Caco-2 (cell line): Measurements from ENCODE around the gene ASB3. TPM values are rescaled to one million over a fixed set of nuclear protein-coding genes. Genes with fewer than 3 reads are reported as not detected.

ENCODE experiments used
- BruUV-seq: library from RNA; stranded (reverse); fragments of 400-500 nt; replicated peaks from 2 replicates; lab custom pipeline; 2021; lab: Mats Ljungman, UMichigan
- CTCF ChIA-PET: fragments of 300-600 bp; sonication (Branson Sonifier 250); formaldehyde crosslinking; loops from one replicate; lab custom pipeline; 2022; ENCODE audit warnings: antibody characterized with exemption; lab: Charles Lee
- POLR2A ChIA-PET: fragments of 300-600 bp; sonication (Branson Sonifier 250); formaldehyde crosslinking; loops from one replicate; lab custom pipeline; 2022; ENCODE audit warnings: antibody characterized with exemption; lab: Charles Lee
- DNase-seq, 2 experiments: peaks; one replicate each; pipeline versions ENCODE4 v3.0.0 to v3.0.0-alpha.2; 2020 to 2022
- H3K27me3 ChIP-seq: replicated peaks from 2 replicates; pipeline ENCODE4 v1.6.0; 2011; ENCODE audit warnings: low read length; ENCODE audit not compliant: control insufficient read depth, insufficient read depth
- H3K36me3 ChIP-seq: 2 replicates; pipeline ENCODE4 v1.5.1; 2011; ENCODE audit warnings: low read length; ENCODE audit not compliant: control insufficient read depth, insufficient read depth
- H3K4me1 ChIP-seq: fragments of 250-450 bp; sonication (Bioruptor Pico); 2 replicates; pipeline ENCODE4 v1.5.1; 2020; ENCODE audit warnings: mild to moderate bottlenecking
- H3K4me3 ChIP-seq: 2 replicates; pipeline ENCODE4 v1.5.1; 2011; ENCODE audit warnings: low read depth, mild to moderate bottlenecking, control low read depth, low read length
- H3K9me3 ChIP-seq: fragments of 250-450 bp; sonication (Bioruptor Pico); 2 replicates; pipeline ENCODE4 v1.5.1; 2020; ENCODE audit warnings: mild to moderate bottlenecking, moderate library complexity
- H3K27ac Mint-ChIP-seq: one replicate; pipeline ENCODE4 v1.8.0; 2022; ENCODE audit warnings: mixed read lengths; ENCODE audit not compliant: unreplicated experiment
- H3K27me3 Mint-ChIP-seq: one replicate; pipeline ENCODE4 v1.8.0; 2022; ENCODE audit warnings: mixed read lengths; ENCODE audit not compliant: insufficient read depth, unreplicated experiment
- H3K36me3 Mint-ChIP-seq: one replicate; pipeline ENCODE4 v1.8.0; 2022; ENCODE audit warnings: mild to moderate bottlenecking, mixed read lengths; ENCODE audit not compliant: insufficient read depth, unreplicated experiment
- H3K4me1 Mint-ChIP-seq: one replicate; pipeline ENCODE4 v1.8.0; 2022; ENCODE audit warnings: low read depth, mixed read lengths; ENCODE audit not compliant: unreplicated experiment
- H3K4me3 Mint-ChIP-seq: one replicate; pipeline ENCODE4 v1.8.0; 2022; ENCODE audit warnings: mild to moderate bottlenecking, moderate library complexity, mixed read lengths; ENCODE audit not compliant: unreplicated experiment
- H3K9me3 Mint-ChIP-seq: one replicate; pipeline ENCODE4 v1.8.0; 2022; ENCODE audit warnings: mixed read lengths; ENCODE audit not compliant: unreplicated experiment
- CTCF ChIP-seq, 2 experiments: fragments of 200-600 bp in 1 of 2; IDR thresholded peaks; 1 replicate in 1 of 2; 2 replicates in 1 of 2; pipeline versions ENCODE4 v1.5.1 to v1.8.0; 2011 to 2022; ENCODE audit warnings: antibody characterized with exemption in 1 of 2, control low read depth in 1 of 2, inconsistent platforms in 1 of 2, low read depth in 1 of 2, low read length in 1 of 2, mild to moderate bottlenecking in 1 of 2, moderate library complexity in 1 of 2; ENCODE audit not compliant: insufficient read depth in 1 of 2, severe bottlenecking in 1 of 2, unreplicated experiment in 1 of 2
- intact Hi-C: fragments of 100-400 bp; cut with micrococcal nuclease; formaldehyde crosslinking; loops from one replicate; pipeline ENCODE4 v1.10.0; 2022; ENCODE audit not compliant: unreplicated experiment
- total RNA-seq: library from RNA; stranded (reverse); gene quantifications from 2 replicates; pipeline ENCODE4 v1.2.3, GENCODE V29; 2022

The ASB3 gene
- total RNA-seq, 1 experiment from 2014 or later: 12.9 TPM

GRCh38 chr2:53694096-53694771, 92.5 kb downstream of the ASB3 start:
- H3K9me3 ChIP-seq: no peaks in the 10 kb centered on the region
- H3K36me3 ChIP-seq: no peaks in the 10 kb centered on the region
- Mint-ChIP-seq H3K4me1 (no peaks in the 10 kb centered on the region), H3K4me3 (no peak overlapping the region), H3K27ac (no peak overlapping the region), H3K27me3 (no peaks in the 10 kb centered on the region), H3K36me3 (no peaks in the 10 kb centered on the region), H3K9me3 (no peaks in the 10 kb centered on the region)
- no peaks in the 10 kb centered on the region for H3K4me1 ChIP-seq
- no peak for TF ChIP-seq CTCF (IDR thresholded peaks at IDR 0.05; ENCODE audit: insufficient read depth in 1 of 2, low read depth in 1 of 2, low read length in 1 of 2, severe bottlenecking in 1 of 2, unreplicated experiment in 1 of 2)
- intact Hi-C loops: no loop called here
- no peaks in the 10 kb centered on the region for H3K27me3 ChIP-seq
- ChIA-PET CTCF (no interaction called here), POLR2A (no interaction called here)
- BruUV-seq: no TSS peak
- DNase-seq: no peak
- H3K4me3 ChIP-seq: no peak overlapping the region

GRCh38 chr2:53690876-53691275, 95.9 kb downstream of the ASB3 start:
- no TSS peak for BruUV-seq
- ChIA-PET CTCF (no interaction called here), POLR2A (no interaction called here)
- Mint-ChIP-seq H3K9me3 (no peaks in the 10 kb centered on the region), H3K4me1 (no peaks in the 10 kb centered on the region), H3K27ac (no peak overlapping the region), H3K4me3 (no peak overlapping the region), H3K36me3 (no peaks in the 10 kb centered on the region), H3K27me3 (no peaks in the 10 kb centered on the region)
- no peaks in the 10 kb centered on the region for H3K4me1 ChIP-seq
- no peaks in the 10 kb centered on the region for H3K9me3 ChIP-seq
- no peak for TF ChIP-seq CTCF (IDR thresholded peaks at IDR 0.05; ENCODE audit: insufficient read depth in 1 of 2, low read depth in 1 of 2, low read length in 1 of 2, severe bottlenecking in 1 of 2, unreplicated experiment in 1 of 2)
- no peaks in the 10 kb centered on the region for H3K27me3 ChIP-seq
- no peaks in the 10 kb centered on the region for H3K36me3 ChIP-seq
- intact Hi-C loops: no loop called here
- DNase-seq: no peak
- no peak overlapping the region for H3K4me3 ChIP-seq

- no peak overlapping the region for H3K4me3 Mint-ChIP-seq
- H3K36me3 Mint-ChIP-seq: no peaks in the 10 kb centered on the region
- ChIA-PET POLR2A (no interaction called here), CTCF (no interaction called here)
- intact Hi-C loops: no loop called here
- H3K27ac Mint-ChIP-seq: no peak overlapping the region
- BruUV-seq: no TSS peak
- H3K4me3 ChIP-seq: no peak overlapping the region
- no peaks in the 10 kb centered on the region for H3K9me3 Mint-ChIP-seq
- no peaks in the 10 kb centered on the region for H3K27me3 Mint-ChIP-seq
- H3K4me1 Mint-ChIP-seq: no peaks in the 10 kb centered on the region
- H3K4me1 ChIP-seq: no peaks in the 10 kb centered on the region
- H3K27me3 ChIP-seq: no peaks in the 10 kb centered on the region
- no peaks in the 10 kb centered on the region for H3K36me3 ChIP-seq
- TF ChIP-seq CTCF (IDR thresholded peaks at IDR 0.05; ENCODE audit: insufficient read depth in 1 of 2, low read depth in 1 of 2, low read length in 1 of 2, severe bottlenecking in 1 of 2, unreplicated experiment in 1 of 2): no peak
- no peaks in the 10 kb centered on the region for H3K9me3 ChIP-seq
- no peak for DNase-seq
Observed at GRCh38 chr2:53672881-53673522, 113.8 kb downstream of the ASB3 start.
